Measurements from ENCODE around the gene CCDC33.

- TF ChIP-seq GATA2 (IDR thresholded peaks at IDR 0.05; ENCODE audit: low read depth, low read length) (peak; percentile 53), GATA3 (IDR thresholded peaks at IDR 0.05; ENCODE audit: low read depth, low read length) (no peak)
These were observed 33.4 kb upstream of the CCDC33 start, which contains the start of gene STRA6 for GRCh38 chr15:74202452-74203401.
